Muscle layer of duodenum (tissue), 2 donors: Measurements from ENCODE around the gene DPH1.

ENCODE experiments used
- H3K27ac ChIP-seq: one replicate; pipeline ENCODE4 v1.7.0; 2013; ENCODE audit warnings: mild to moderate bottlenecking, low read length
- H3K27me3 ChIP-seq: one replicate; pipeline ENCODE4 v1.7.0; 2013; ENCODE audit warnings: low read depth, mild to moderate bottlenecking, control low read depth, low read length
- H3K36me3 ChIP-seq, 2 donors: one replicate each; pipeline ENCODE4 v1.7.0; 2013; ENCODE audit warnings: low read length in 2 of 2, control low read depth in 1 of 2, mild to moderate bottlenecking in 1 of 2; ENCODE audit not compliant: insufficient read depth in 2 of 2, control insufficient read depth in 1 of 2
- H3K4me1 ChIP-seq, 2 donors: one replicate each; pipeline ENCODE4 v1.7.0; 2013; ENCODE audit warnings: low read length in 2 of 2, mild to moderate bottlenecking in 2 of 2, control low read depth in 1 of 2, moderate library complexity in 1 of 2; ENCODE audit not compliant: insufficient read depth in 2 of 2, control insufficient read depth in 1 of 2
- H3K4me3 ChIP-seq, 2 donors: one replicate each; pipeline ENCODE4 v1.7.0; 2013; ENCODE audit warnings: low read length in 2 of 2, low read depth in 1 of 2, mild to moderate bottlenecking in 1 of 2
- H3K9me3 ChIP-seq, 2 donors: one replicate each; pipeline ENCODE4 v1.7.0; 2013; ENCODE audit warnings: low read length in 2 of 2, control low read depth in 1 of 2, mild to moderate bottlenecking in 1 of 2; ENCODE audit not compliant: control insufficient read depth in 1 of 2
- donor health status: healthy.

Gene DPH1

DNA sequence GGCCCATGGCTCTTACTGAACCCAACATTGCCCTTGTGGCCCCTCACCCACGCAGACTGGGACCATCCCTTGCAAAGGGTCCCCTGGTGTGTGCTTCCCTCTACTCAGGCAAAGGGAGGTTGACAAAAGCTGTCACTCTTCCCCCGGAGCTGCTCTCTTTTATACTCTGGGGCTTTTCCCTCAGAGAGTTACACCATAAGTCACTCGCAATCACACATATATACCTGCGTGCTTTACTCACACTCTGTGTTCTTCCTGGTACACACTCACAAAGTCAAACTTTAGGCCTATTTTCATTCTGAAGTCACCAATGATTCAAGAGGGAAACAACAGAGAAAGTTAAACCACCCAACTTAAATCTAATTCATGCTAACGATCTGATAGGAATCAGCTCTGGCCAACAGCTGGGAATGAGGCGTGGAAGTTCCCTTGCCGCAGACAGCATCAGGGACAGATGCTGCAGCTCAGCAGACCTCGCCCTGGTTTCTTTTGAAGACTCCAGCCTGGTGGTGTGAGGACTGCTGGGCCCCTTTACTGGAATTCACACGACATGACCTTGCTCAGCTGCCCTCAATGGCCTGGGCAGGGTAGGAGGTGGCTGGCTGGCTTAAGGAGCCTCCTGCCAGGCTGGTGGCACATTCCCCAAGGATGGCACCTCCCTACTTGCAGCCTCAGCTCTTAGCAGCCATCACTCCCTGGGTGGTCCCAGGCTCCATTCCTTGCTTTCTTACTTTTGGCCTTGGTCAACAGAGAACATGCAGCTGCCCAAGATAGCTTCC lies 52.2 kb downstream of the DPH1 start:
- H3K4me1 ChIP-seq = peaks cover 37 to 45% of the 10 kb centered on the region in 2 donors
- no peak overlapping the region for H3K4me3 ChIP-seq
- H3K36me3 ChIP-seq = peaks cover 9 to 15% of the 10 kb centered on the region in 2 donors
- H3K27me3 ChIP-seq = no peaks in the 10 kb centered on the region
- no peaks in the 10 kb centered on the region for H3K9me3 ChIP-seq
- peak overlapping the region; percentile 24 for H3K27ac ChIP-seq

DNA sequence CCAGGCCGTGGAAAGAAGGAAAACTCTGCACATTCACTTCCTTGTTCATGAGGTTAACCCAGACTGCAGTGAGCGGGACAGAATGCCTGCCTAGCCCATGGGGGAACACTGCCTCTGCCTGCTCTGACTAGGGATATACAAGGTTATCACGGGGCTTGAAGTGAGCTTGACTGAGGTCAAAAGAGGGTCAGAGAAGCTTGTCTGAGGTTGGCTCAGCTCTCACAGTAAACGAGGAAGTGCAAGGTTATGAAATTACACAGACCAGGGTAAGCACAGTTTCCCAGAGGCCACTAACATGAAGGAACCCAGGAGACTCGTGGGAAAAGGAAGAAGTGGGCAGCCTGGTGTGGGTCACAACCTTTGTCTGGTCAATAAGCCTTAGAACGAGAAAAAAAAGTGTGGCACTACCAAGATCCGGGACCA lies 53.7 kb downstream of the DPH1 start:
- Histone ChIP-seq H3K4me3 (no peak overlapping the region), H3K4me1 (peaks cover 45 to 58% of the 10 kb centered on the region in 2 donors), H3K27ac (peak overlapping the region; percentile 92), H3K27me3 (no peaks in the 10 kb centered on the region), H3K9me3 (no peaks in the 10 kb centered on the region), H3K36me3 (peaks cover 6 to 9% of the 10 kb centered on the region in 2 donors)

DNA sequence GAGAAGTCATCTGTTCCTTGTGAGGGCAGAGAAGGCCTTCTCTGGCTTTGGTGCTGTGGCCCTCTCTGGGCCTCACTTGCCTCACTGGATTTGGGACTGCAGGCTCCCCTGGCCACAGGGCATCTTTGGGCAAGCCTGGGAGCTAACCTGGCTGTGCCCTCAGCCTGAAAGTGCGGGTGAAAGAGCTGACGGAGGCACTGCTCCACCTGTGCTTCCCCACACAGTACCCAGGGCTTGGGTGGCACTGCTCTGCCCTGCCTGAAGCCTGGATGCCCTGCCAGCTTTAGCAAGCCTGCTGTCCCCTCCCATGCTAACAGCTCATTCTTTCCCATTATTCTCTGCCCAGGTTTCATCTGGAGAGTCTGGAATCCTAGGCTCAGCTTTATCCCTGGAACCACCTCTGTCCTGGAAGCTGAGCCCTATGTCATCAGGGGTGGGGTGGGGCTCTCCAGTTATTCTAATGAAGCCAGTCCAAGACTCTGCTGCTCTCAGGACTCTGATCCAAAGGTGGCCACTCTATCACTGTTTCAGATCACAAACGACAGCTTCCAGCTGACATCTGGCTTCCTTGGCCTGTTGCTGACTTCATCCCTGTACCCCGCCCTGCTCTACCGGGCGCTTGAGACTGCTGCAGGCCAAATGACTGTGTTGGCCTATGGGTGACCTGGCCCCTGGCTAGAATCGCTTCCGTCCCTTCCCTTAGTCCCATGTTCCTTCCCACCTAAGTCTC lies 54.2 kb downstream of the DPH1 start:
- Histone ChIP-seq H3K27me3 (no peaks in the 10 kb centered on the region), H3K9me3 (no peaks in the 10 kb centered on the region), H3K4me3 (no peak overlapping the region), H3K36me3 (peaks cover 6 to 9% of the 10 kb centered on the region in 2 donors), H3K27ac (peak overlapping the region; percentile 92), H3K4me1 (peaks cover 50 to 63% of the 10 kb centered on the region in 2 donors)

DNA sequence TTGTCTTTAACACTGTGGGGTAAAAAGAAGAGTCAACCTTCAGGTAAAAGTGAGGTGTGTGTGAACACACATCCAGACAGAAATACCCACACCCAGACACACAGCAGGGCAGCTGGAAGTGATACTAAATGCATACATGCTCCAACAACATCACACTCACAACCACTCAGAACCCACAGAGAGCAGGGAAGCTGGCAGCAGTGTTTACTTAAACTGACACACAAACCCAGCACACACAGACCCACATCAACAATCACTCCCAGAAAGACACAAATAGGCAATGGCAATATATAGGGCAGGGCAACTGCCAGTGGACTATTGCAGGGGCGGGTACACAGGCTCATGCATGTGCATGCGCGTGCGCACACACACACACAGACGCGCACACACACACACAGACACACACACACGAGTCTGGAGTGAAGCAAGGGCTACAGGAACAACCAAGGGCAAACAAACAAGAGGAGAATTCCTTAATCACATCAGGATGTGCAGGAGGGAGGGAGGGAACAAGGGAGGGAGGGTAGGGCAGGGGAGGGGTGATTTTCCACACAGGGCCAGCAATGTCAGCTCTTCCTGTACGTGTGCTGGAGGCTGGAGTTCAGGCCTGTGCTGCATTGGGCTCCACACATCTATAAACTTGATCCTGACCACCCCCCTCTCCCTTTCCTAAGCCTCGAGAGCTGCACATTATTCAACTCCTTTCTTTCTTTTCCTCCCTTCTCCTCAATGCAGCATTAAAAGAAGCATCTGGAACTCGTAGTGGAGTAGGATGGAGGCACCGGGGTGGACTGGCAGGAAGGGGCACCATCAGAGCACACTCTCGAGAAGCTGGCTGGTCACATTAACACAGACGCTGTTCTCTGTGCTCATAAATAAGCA lies 55.1 kb downstream of the DPH1 start:
- H3K4me3 ChIP-seq = peak overlapping the region in 1 of 2 donors; percentile 4
- peak overlapping the region; percentile 92 for H3K27ac ChIP-seq
- H3K4me1 ChIP-seq = peaks cover 50 to 66% of the 10 kb centered on the region in 2 donors

DNA sequence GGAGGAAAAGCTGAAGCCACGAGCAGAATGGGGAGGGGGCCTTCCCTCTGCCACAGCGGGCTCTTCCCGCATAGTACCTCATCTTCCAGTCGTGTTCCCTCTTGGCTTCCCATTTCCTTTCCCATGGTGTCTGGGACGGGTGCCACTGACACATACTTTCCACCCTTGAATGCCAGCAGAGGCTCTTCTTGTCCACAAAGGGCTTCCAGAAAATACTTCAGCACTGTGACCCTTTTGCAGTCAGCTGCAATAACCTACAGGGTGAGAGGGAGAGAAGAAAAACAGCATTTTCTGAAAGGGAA lies 55.6 kb downstream of the DPH1 start:
- peaks cover 50 to 72% of the 10 kb centered on the region in 2 donors for H3K4me1 ChIP-seq
- H3K27ac ChIP-seq = peak overlapping the region; percentile 92
- H3K27me3 ChIP-seq = no peaks in the 10 kb centered on the region
- H3K9me3 ChIP-seq = no peaks in the 10 kb centered on the region
- H3K36me3 ChIP-seq = peaks cover 6 to 9% of the 10 kb centered on the region in 2 donors
- H3K4me3 ChIP-seq = no peak overlapping the region

More for the DNA sequence above, 55.1 kb downstream of the DPH1 start:
- Histone ChIP-seq H3K36me3 (peaks cover 6 to 9% of the 10 kb centered on the region in 2 donors), H3K27me3 (no peaks in the 10 kb centered on the region), H3K9me3 (no peaks in the 10 kb centered on the region)

DNA sequence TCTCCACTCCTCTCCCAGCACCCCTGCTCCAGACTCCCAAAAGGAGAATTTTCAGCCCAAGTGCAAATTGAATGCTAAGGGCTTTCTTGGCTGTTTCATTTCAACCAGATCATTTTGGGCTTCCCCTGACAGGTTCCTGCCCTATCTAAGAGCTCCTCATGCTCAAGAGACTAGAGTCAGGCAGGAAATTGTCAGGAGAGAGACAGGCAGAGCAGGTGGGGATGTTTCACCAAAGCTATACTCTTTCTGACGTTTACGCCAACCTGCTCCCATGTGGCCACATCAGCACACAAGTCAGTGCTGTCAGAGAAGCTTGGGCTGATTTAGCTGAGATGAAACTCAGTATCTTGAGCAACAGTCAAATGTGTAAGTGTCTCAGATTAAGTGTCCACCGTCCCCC lies 56.4 kb downstream of the DPH1 start:
- Histone ChIP-seq H3K4me3 (no peak overlapping the region), H3K27ac (peak overlapping the region; percentile 92), H3K4me1 (peaks cover 53 to 79% of the 10 kb centered on the region in 2 donors), H3K27me3 (no peaks in the 10 kb centered on the region), H3K36me3 (peaks cover under 1 to 3% of the 10 kb centered on the region in 2 donors), H3K9me3 (no peaks in the 10 kb centered on the region)

DNA sequence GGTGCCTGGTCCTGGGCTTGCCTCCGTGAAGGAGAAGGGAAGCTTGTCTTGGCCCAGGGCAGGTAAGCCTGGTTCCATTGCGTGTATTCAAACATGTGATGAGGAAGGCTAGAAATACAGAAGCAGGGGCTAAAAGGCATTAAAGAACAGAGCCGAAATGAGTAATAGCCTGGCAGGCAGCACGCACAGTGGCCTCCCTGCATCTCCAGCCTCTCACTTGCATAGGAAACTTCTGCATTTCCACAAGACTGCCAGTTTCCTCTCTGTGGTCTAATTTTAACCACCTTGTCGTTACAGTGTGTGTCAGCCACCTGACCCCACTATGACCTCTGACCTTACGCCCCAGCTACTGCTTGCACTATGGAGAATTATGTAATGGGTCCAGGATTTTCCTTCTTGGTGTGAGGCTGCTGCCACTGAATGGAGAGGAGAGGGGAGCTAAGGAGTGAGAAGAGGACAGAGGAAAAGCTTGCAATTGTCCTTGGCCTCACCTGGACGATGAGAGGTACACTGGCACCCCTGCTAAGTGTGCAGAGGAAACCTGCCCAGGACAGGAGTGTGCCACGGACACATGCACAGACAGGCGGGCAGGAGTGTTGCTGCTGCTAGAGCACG lies 57.8 kb downstream of the DPH1 start:
- Histone ChIP-seq H3K4me1 (peaks cover 54 to 77% of the 10 kb centered on the region in 2 donors), H3K4me3 (no peak overlapping the region), H3K9me3 (no peaks in the 10 kb centered on the region), H3K27ac (peak overlapping the region; percentile 89), H3K27me3 (no peaks in the 10 kb centered on the region), H3K36me3 (no peaks in the 10 kb centered on the region)

DNA sequence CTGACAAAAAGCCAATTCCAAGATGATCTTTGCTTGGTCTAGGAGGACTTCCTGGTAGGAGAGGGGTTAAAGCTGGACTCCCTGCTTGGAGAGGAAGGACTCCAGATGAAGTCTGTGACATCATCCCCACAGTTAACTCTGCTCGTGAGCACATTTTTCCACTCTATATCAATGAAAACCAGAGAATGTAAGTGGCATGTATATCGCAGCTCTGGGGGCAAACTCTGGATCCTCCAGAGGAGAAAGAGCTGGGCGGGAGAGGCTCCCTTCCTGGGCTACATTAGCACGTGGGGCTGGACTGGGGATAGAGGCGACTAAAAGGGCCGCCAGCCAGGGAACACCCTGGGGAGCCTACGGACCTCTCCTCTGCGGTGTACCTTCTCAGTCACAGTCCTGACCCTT lies 59.1 kb downstream of the DPH1 start:
- no peaks in the 10 kb centered on the region for H3K36me3 ChIP-seq
- H3K4me1 ChIP-seq = peaks cover 43 to 69% of the 10 kb centered on the region in 2 donors
- H3K27me3 ChIP-seq = no peaks in the 10 kb centered on the region
- no peaks in the 10 kb centered on the region for H3K9me3 ChIP-seq
- peak overlapping the region; percentile 89 for H3K27ac ChIP-seq
- peak overlapping the region; percentile 31 to 54 for H3K4me3 ChIP-seq

DNA sequence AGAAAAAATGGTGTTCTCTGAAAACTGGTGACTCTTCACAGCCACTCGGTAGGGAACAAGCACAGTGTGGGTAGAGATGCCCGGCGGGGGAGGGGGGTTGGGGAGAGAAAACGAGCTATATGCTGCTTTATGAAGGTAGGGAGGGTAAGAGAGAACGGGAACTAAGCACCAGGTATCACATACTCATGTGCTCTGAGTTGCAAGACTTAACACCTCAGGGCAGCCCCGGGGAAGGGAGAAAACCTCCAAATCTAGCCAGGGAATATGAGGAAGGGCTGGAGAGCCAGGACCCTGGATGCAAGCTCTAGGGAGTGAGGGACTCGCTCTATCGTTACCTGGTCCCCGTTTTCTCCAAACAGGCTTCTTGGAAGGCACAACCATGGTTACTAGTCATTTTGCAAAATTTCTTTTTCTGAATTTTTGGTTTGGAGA lies 60.3 kb downstream of the DPH1 start:
- no peaks in the 10 kb centered on the region for H3K9me3 ChIP-seq
- peak overlapping the region; percentile 89 for H3K27ac ChIP-seq
- H3K36me3 ChIP-seq = no peaks in the 10 kb centered on the region
- peaks cover 33 to 58% of the 10 kb centered on the region in 2 donors for H3K4me1 ChIP-seq
- H3K27me3 ChIP-seq = no peaks in the 10 kb centered on the region
- H3K4me3 ChIP-seq = peak overlapping the region; percentile 14 to 54

DNA sequence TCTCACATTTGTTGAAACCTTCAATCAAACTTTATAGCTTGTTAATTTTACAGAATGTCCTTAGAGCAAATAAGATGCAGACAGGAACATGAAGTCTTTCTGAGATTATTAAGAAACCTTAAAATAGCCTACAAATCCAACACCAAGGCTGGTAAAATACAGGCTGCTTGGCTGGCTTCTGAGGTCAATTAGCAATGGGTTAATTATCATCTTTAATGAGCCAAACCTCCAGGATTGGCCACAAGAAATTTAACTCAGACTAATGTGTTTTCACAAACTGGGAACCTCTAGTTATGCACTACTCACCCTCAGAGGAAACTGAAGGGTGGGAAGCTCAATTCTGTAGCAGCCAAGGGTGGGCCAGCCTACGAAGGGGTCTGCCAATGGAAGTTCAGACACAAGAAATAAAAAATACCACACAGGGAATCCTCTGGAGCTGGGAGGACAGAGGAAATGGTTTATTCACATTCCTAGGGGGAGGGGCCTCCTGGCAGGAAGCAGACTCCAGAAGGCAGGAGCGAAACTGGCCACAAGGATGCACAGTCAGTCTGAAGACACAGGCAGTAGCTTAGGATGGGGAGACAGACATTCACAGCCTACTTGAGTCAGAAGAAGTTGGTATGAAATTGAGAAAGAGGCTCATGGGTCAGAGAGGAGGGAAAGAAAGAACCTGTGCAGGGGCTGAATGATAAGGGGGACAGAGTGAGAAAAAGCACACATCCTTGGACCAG lies 61.0 kb downstream of the DPH1 start:
- H3K27me3 ChIP-seq = no peaks in the 10 kb centered on the region
- H3K36me3 ChIP-seq = no peaks in the 10 kb centered on the region
- peak overlapping the region; percentile 89 for H3K27ac ChIP-seq
- no peaks in the 10 kb centered on the region for H3K9me3 ChIP-seq
- H3K4me3 ChIP-seq = peak overlapping the region in 1 of 2 donors; percentile 14
- peaks cover 29 to 54% of the 10 kb centered on the region in 2 donors for H3K4me1 ChIP-seq
